Raji (cell line): ENCODE measurements around the gene RABIF.

Source experiments
- POLR2A ChIP-seq: IDR thresholded peaks from 2 replicates; pipeline ENCODE4 v1.6.1; 2011; ENCODE audit warnings: low read depth, low read length, control low read depth; ENCODE audit not compliant: insufficient read depth

RABIF gene

GRCh38 chr1:202888531-202889360, at the start of gene RABIF:
Gene RABIF, minus strand, starts transcription at chr1:202889149. Its CDS starts 51 bp downstream, at chr1:202889098.
- TF ChIP-seq POLR2A, result peak; percentile 98

- TF ChIP-seq POLR2A, result no peak
Measured at GRCh38 chr1:202938287-202938925, 49.5 kb upstream of the RABIF start.

- TF ChIP-seq POLR2A, result no peak
Measured at GRCh38 chr1:202935844-202936243, 46.9 kb upstream of the RABIF start.

- TF ChIP-seq POLR2A, result no peak
Measured at GRCh38 chr1:202934755-202935154, 45.8 kb upstream of the RABIF start.

GRCh38 chr1:202932476-202932875, 43.5 kb upstream of the RABIF start:
- TF ChIP-seq POLR2A, result no peak

GRCh38 chr1:202926581-202927491, 37.9 kb upstream of the RABIF start, which contains the start of gene KLHL12:
Gene KLHL12, minus strand, starts transcription at chr1:202927234. Its CDS starts 2,072 bp downstream, at chr1:202925162.
- peak; percentile 94 for TF ChIP-seq POLR2A

- no peak for TF ChIP-seq POLR2A
Measured at GRCh38 chr1:202923533-202923932, 34.6 kb upstream of the RABIF start.

GRCh38 chr1:202919615-202920014, 30.7 kb upstream of the RABIF start:
- no peak for TF ChIP-seq POLR2A

- no peak for TF ChIP-seq POLR2A
Measured at GRCh38 chr1:202915146-202915545, 26.2 kb upstream of the RABIF start.

GRCh38 chr1:202909494-202909893, 20.5 kb upstream of the RABIF start:
- TF ChIP-seq POLR2A, result no peak

GRCh38 chr1:202908998-202909397, 20.0 kb upstream of the RABIF start:
- no peak for TF ChIP-seq POLR2A

GRCh38 chr1:202905331-202905730, 16.4 kb upstream of the RABIF start:
- no peak for TF ChIP-seq POLR2A

GRCh38 chr1:202901555-202901954, 12.6 kb upstream of the RABIF start:
- TF ChIP-seq POLR2A, result no peak

GRCh38 chr1:202892501-202892900, 3.6 kb upstream of the RABIF start:
- TF ChIP-seq POLR2A, result no peak

- no peak for TF ChIP-seq POLR2A
Measured at GRCh38 chr1:202890392-202890791, 1.4 kb upstream of the RABIF start.

GRCh38 chr1:202888221-202888530, 773 bp downstream of the RABIF start:
- TF ChIP-seq POLR2A, result no peak

GRCh38 chr1:202880961-202881460, 7.9 kb downstream of the RABIF start:
- no peak for TF ChIP-seq POLR2A
